ENCODE data around the gene UBN1.

The UBN1 gene

DNA sequence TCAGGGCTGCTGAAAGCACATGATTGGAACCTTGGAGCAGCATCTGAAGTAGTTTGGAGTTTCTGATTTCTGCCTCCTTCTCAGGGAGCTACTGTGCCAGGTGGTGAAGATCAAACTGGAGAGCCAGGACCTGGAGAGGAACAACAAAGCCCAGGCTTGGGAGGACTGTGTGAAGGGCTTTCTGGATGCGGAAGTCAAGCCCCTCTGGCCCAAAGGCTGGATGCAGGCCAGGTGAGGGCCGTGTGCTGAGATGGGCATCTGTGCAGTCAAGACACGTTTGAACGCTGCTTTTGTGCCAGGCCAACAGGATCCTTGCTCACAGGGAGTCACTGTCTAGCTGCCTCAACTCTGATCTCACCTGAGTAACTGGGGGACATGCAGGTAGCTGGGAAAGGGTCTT lies 23.8 kb downstream of the UBN1 start:
- Histone ChIP-seq H3K9me3 (ENCODE audit: severe bottlenecking) (no peaks in the 10 kb centered on the region), H3K27ac (ENCODE audit: poor library complexity, severe bottlenecking) (no peak overlapping the region), H3K27me3 (ENCODE audit: insufficient read depth, poor library complexity, severe bottlenecking) (no peaks in the 10 kb centered on the region), H3K36me3 (ENCODE audit: low read depth) (peaks cover 87% of the 10 kb centered on the region), H3K4me1 (ENCODE audit: insufficient read depth, poor library complexity, severe bottlenecking) (no peaks in the 10 kb centered on the region), H3K4me3 (ENCODE audit: severe bottlenecking) (no peak overlapping the region)
- DNase-seq (ENCODE audit: low spot score) (no peak), ATAC-seq (ENCODE audit: low read depth) (no peak)
- TF ChIP-seq CTCF (IDR thresholded peaks at IDR 0.05; ENCODE audit: poor library complexity, severe bottlenecking), result no peak

- no peak for DNase-seq (ENCODE audit: low spot score)
- TF ChIP-seq CTCF (IDR thresholded peaks at IDR 0.05; ENCODE audit: poor library complexity, severe bottlenecking), result no peak
- no peaks in the 10 kb centered on the region for H3K9me3 ChIP-seq (ENCODE audit: severe bottlenecking)
- no peak for ATAC-seq (ENCODE audit: low read depth)
- H3K27ac ChIP-seq (ENCODE audit: poor library complexity, severe bottlenecking), result no peak overlapping the region
- no peak overlapping the region for H3K4me3 ChIP-seq (ENCODE audit: severe bottlenecking)
- no peaks in the 10 kb centered on the region for H3K4me1 ChIP-seq (ENCODE audit: insufficient read depth, poor library complexity, severe bottlenecking)
- H3K27me3 ChIP-seq (ENCODE audit: insufficient read depth, poor library complexity, severe bottlenecking), result no peaks in the 10 kb centered on the region
- peaks cover 90% of the 10 kb centered on the region for H3K36me3 ChIP-seq (ENCODE audit: low read depth)
These were observed 25.8 kb downstream of the UBN1 start for GRCh38 chr16:4873091-4873490.

DNA sequence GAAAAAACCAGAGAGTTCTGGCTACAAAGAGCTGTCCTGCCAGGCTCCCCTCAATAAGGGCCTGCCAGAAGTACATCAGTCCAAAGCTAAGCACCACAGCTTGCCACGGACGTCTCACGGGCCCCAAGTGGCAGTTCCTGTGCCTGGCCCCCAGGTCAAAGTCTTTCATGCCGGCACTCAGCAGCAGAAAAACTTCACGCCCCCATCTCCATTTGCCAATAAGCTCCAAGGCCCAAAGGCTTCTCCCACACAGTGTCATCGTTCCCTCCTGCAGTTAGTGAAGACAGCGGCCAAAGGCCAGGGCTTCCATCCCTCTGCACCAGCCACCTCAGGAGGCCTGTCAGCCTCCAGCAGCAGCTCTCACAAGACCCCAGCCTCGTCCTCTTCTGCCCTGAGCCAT lies 27.4 kb downstream of the UBN1 start:
- no peaks in the 10 kb centered on the region for H3K27me3 ChIP-seq (ENCODE audit: insufficient read depth, poor library complexity, severe bottlenecking)
- DNase-seq (ENCODE audit: low spot score) (peak; percentile 17), ATAC-seq (ENCODE audit: low read depth) (no peak)
- H3K4me3 ChIP-seq (ENCODE audit: severe bottlenecking), result no peak overlapping the region
- H3K9me3 ChIP-seq (ENCODE audit: severe bottlenecking), result no peaks in the 10 kb centered on the region
- H3K36me3 ChIP-seq (ENCODE audit: low read depth), result peaks cover 92% of the 10 kb centered on the region
- H3K4me1 ChIP-seq (ENCODE audit: insufficient read depth, poor library complexity, severe bottlenecking), result no peaks in the 10 kb centered on the region
- no peak overlapping the region for H3K27ac ChIP-seq (ENCODE audit: poor library complexity, severe bottlenecking)
- no peak for TF ChIP-seq CTCF (IDR thresholded peaks at IDR 0.05; ENCODE audit: poor library complexity, severe bottlenecking)

DNA sequence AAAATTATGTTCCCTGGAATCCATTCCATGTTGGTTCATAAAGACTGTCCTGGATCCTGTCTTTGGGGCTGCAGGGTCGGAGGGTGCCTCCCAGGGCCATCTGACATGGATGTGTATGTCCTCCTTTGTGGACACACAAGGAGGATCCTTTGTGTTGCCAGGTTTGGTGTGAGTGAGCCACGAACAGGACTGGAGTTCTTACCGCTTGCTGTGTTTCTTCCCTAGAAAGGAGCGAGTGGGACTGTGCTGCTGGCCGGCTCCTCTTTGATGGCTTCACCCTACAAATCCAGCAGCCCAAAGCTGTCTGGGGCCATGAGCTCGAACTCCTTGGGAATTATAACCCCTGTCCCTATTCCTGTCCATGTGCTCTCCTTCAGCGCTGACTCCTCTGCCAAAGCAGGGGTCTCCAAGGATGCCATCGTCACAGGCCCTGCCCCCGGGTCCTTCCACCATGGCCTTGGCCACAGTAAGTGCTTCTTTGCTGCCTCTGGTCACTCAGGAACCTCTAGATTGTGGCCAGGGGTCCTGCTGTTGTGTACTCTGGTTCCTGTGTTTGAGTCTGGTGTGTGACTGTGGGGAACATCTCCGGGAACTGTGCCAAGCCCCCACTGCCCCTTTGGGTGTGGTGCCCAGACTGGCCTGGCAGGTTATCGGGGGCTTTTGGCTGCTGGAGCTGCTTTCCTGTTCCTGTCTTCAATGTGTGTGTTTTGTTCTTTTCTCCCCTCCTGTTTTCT lies 29.5 kb downstream of the UBN1 start:
- ATAC-seq (ENCODE audit: low read depth) (no peak; the same call in 2 of the 3 replicates), DNase-seq (ENCODE audit: low spot score) (no peak)
- Histone ChIP-seq H3K36me3 (ENCODE audit: low read depth) (peaks cover 97% of the 10 kb centered on the region), H3K9me3 (ENCODE audit: severe bottlenecking) (no peaks in the 10 kb centered on the region), H3K4me3 (ENCODE audit: severe bottlenecking) (no peak overlapping the region), H3K27ac (ENCODE audit: poor library complexity, severe bottlenecking) (no peak overlapping the region), H3K27me3 (ENCODE audit: insufficient read depth, poor library complexity, severe bottlenecking) (no peaks in the 10 kb centered on the region), H3K4me1 (ENCODE audit: insufficient read depth, poor library complexity, severe bottlenecking) (peaks cover 2% of the 10 kb centered on the region)
- TF ChIP-seq CTCF (IDR thresholded peaks at IDR 0.05; ENCODE audit: poor library complexity, severe bottlenecking), result no peak

DNA sequence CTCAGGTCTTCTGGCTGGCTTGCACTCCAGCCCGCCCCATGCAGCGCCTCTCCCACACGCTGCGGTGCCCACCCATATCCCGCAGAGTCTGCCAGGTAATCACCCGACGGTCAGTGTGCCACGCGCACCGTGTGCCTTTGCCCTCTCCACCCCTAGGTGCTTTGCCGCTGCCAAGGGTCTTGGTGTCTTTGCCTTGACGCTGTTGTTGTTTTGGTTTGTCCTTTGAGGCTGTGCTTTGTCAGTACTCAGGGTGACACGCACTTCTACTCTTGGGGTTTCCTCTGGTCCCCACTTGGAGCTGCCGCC lies 30.1 kb downstream of the UBN1 start:
- H3K4me1 ChIP-seq (ENCODE audit: insufficient read depth, poor library complexity, severe bottlenecking), result peaks cover 7% of the 10 kb centered on the region
- no peak for DNase-seq (ENCODE audit: low spot score)
- peaks cover 98% of the 10 kb centered on the region for H3K36me3 ChIP-seq (ENCODE audit: low read depth)
- no peak overlapping the region for H3K4me3 ChIP-seq (ENCODE audit: severe bottlenecking)
- no peak for ATAC-seq (ENCODE audit: low read depth)
- TF ChIP-seq CTCF (IDR thresholded peaks at IDR 0.05; ENCODE audit: poor library complexity, severe bottlenecking), result no peak
- H3K9me3 ChIP-seq (ENCODE audit: severe bottlenecking), result no peaks in the 10 kb centered on the region
- no peak overlapping the region for H3K27ac ChIP-seq (ENCODE audit: poor library complexity, severe bottlenecking)
- no peaks in the 10 kb centered on the region for H3K27me3 ChIP-seq (ENCODE audit: insufficient read depth, poor library complexity, severe bottlenecking)
